Endothelial cell of umbilical vein (primary cell): ENCODE results near the gene MAP4K1. TPM values are rescaled to one million over a fixed set of nuclear protein-coding genes. Genes with fewer than 3 reads are reported as not detected.

Experiments used
- BruUV-seq: library from RNA; stranded (reverse); fragments of 400-500 nt; replicated peaks from 2 replicates; lab custom pipeline; 2021; lab: Mats Ljungman, UMichigan
- CTCF ChIA-PET: fragments of 300-600, 350-600 bp; sonication (Branson Sonifier 250); formaldehyde crosslinking; loops from one replicate; lab custom pipeline; 2021; ENCODE audit warnings: antibody characterized with exemption, inconsistent platforms; lab: Charles Lee
- POLR2A ChIA-PET: fragments of 300-600, 350-600 bp; sonication (Branson Sonifier 250); formaldehyde crosslinking; loops from one replicate; lab custom pipeline; 2021; ENCODE audit warnings: antibody characterized with exemption, inconsistent platforms; lab: Charles Lee
- DNase-seq: peaks from one replicate; pipeline ENCODE4 v3.0.0-alpha.2; 2011; ENCODE audit warnings: low read depth, low spot score
- FAIRE-seq: peaks from 2 replicates; lab custom pipeline; 2011; peaks lifted over from hg19 to GRCh38; lab: Jason Lieb, UNC
- H2AFZ ChIP-seq: 2 replicates; pipeline ENCODE4 v1.6.0; 2012; ENCODE audit warnings: low read depth, low read length, control low read depth, inconsistent platforms
- H3K27ac ChIP-seq: 2 replicates; pipeline ENCODE4 v1.5.1; 2011; ENCODE audit warnings: low read depth, mild to moderate bottlenecking, control low read depth, low read length, moderate library complexity; ENCODE audit not compliant: insufficient read depth
- H3K27me3 ChIP-seq, 2 experiments: 2 replicates each; pipeline versions ENCODE4 v1.6.0 to v1.6.1; 2011; ENCODE audit warnings: low read length in 2 of 2, mixed read lengths in 1 of 2; ENCODE audit not compliant: control insufficient read depth in 2 of 2, insufficient read depth in 2 of 2
- H3K36me3 ChIP-seq, 2 experiments: 2 replicates in 1 of 2; 3 replicates in 1 of 2; pipeline ENCODE4 v1.5.1; 2011; ENCODE audit warnings: low read length in 2 of 2, mild to moderate bottlenecking in 1 of 2, moderate library complexity in 1 of 2; ENCODE audit not compliant: control insufficient read depth in 2 of 2, insufficient read depth in 2 of 2; ENCODE audit errors: extremely low read depth in 1 of 2
- H3K4me1 ChIP-seq: 3 replicates; pipeline ENCODE4 v1.5.1; 2011; ENCODE audit warnings: mild to moderate bottlenecking, low read length; ENCODE audit not compliant: control insufficient read depth, insufficient read depth; ENCODE audit errors: extremely low read depth
- H3K4me2 ChIP-seq: 2 replicates; pipeline ENCODE4 v1.6.1; 2011; ENCODE audit warnings: low read length, control low read depth, mixed read lengths; ENCODE audit not compliant: insufficient read depth
- H3K4me3 ChIP-seq, 3 experiments: fragments of 200-600 bp in 1 of 3; sonication (generic), shearing (Covaris generic) in 1 of 3; replicated peaks in 1 of 3; 2 replicates each; pipeline ENCODE4 v1.5.1; 2011 to 2016; ENCODE audit warnings: control low read depth in 3 of 3, low read length in 3 of 3, mild to moderate bottlenecking in 2 of 3, inconsistent platforms in 1 of 3, low read depth in 1 of 3, moderate library complexity in 1 of 3; ENCODE audit not compliant: insufficient read depth in 1 of 3
- H3K79me2 ChIP-seq: 2 replicates; pipeline ENCODE4 v1.6.0; 2012; ENCODE audit warnings: low read length, inconsistent platforms; ENCODE audit not compliant: control insufficient read depth, insufficient read depth
- H3K9ac ChIP-seq: replicated peaks from 2 replicates; pipeline ENCODE3; 2011; ENCODE audit warnings: low read length, control low read depth; ENCODE audit not compliant: insufficient read depth; ENCODE audit errors: extremely low read depth
- H3K9me1 ChIP-seq: replicated peaks from 3 replicates; pipeline ENCODE4 v1.6.0; 2011; ENCODE audit warnings: mild to moderate bottlenecking, low read length; ENCODE audit not compliant: control insufficient read depth, insufficient read depth; ENCODE audit errors: extremely low read depth
- H3K9me3 ChIP-seq: replicated peaks from 2 replicates; pipeline ENCODE4 v1.5.1; 2012; ENCODE audit warnings: low read length, inconsistent platforms; ENCODE audit not compliant: control insufficient read depth, insufficient read depth
- H4K20me1 ChIP-seq: replicated peaks from 2 replicates; pipeline ENCODE3; 2011; ENCODE audit warnings: mild to moderate bottlenecking, low read length; ENCODE audit not compliant: control insufficient read depth, insufficient read depth; ENCODE audit errors: extremely low read depth
- CTCF ChIP-seq, 2 donors: IDR thresholded peaks; 1 replicate in 1 of 2; 2 replicates in 1 of 2; pipeline ENCODE4 v1.5.1; 2011; ENCODE audit warnings: low read length in 2 of 2, mild to moderate bottlenecking in 2 of 2, moderate library complexity in 2 of 2, control low read depth in 1 of 2, inconsistent platforms in 1 of 2, low read depth in 1 of 2; ENCODE audit not compliant: insufficient read depth in 1 of 2; ENCODE audit errors: extremely low read depth in 1 of 2
- EZH2 ChIP-seq: IDR thresholded peaks from 2 replicates; pipeline ENCODE4 v1.6.1; 2012; ENCODE audit warnings: borderline replicate concordance, low read depth, mild to moderate bottlenecking, moderate library complexity, low read length, inconsistent platforms; ENCODE audit not compliant: severe bottlenecking
- FOS ChIP-seq: IDR thresholded peaks from 2 replicates; pipeline ENCODE4 v1.6.1; 2011; ENCODE audit warnings: mild to moderate bottlenecking, low read length, moderate library complexity, borderline replicate concordance; ENCODE audit not compliant: insufficient read depth
- GATA2 ChIP-seq: IDR thresholded peaks from 2 replicates; pipeline ENCODE4 v1.7.0; 2011; ENCODE audit warnings: low read depth, mild to moderate bottlenecking, moderate library complexity, mixed read lengths, low read length; ENCODE audit not compliant: insufficient read length, insufficient read depth
- JUN ChIP-seq: IDR thresholded peaks from 2 replicates; pipeline ENCODE4 v1.6.1; 2011; ENCODE audit warnings: borderline replicate concordance, low read depth; ENCODE audit not compliant: insufficient read length, insufficient read depth
- MAX ChIP-seq: IDR thresholded peaks from 2 replicates; pipeline ENCODE4 v1.6.1; 2011; ENCODE audit not compliant: insufficient read depth, insufficient read length
- MYC ChIP-seq: IDR thresholded peaks from one replicate; pipeline ENCODE4 v1.6.1; 2011; ENCODE audit warnings: mild to moderate bottlenecking, low read depth, low read length
- POLR2A ChIP-seq: IDR thresholded peaks from 2 replicates; pipeline ENCODE4 v1.6.1; 2012; ENCODE audit warnings: low read depth, mild to moderate bottlenecking, control low read depth, low read length
- POLR2AphosphoS5 ChIP-seq: IDR thresholded peaks from 2 replicates; pipeline ENCODE4 v1.6.1; 2012; ENCODE audit warnings: low read depth, mild to moderate bottlenecking, control low read depth, low read length, moderate library complexity; ENCODE audit not compliant: insufficient read depth
- dilution Hi-C: fragments of 300-500 bp; cut with MboI; formaldehyde crosslinking; loops from one replicate; pipeline ENCODE4 v1.15.0; 2019; ENCODE audit warnings: low sequenced_read_pairs; ENCODE audit not compliant: extremely low pct_ligation_motif_present
- intact Hi-C: fragments of 100-400 bp; cut with micrococcal nuclease; formaldehyde crosslinking; loops from one replicate; pipeline ENCODE4 v1.10.0; 2022
- polyA plus RNA-seq, 4 experiments: library from polyadenylated mRNA; depleted of rRNA in 3 of 4; stranded (reverse) in 3 of 4; unstranded in 1 of 4; fragments of >200 nt; gene quantifications; 2 replicates each; pipeline versions ENCODE4 v1.2.1 to v1.2.3, GENCODE V29; 2011 to 2012; ENCODE audit warnings: missing spikeins in 1 of 4
- total RNA-seq: library from RNA; stranded (reverse); gene quantifications from 2 replicates; pipeline ENCODE4 v1.2.3, GENCODE V29; 2021

MAP4K1 gene
- total and polyA plus RNA-seq, 2 donors (not counting 3 experiments of a cell fraction or from before 2014, with no cell fraction given), result 0.12 to 1.6 TPM

GRCh38 chr19:38539751-38540150, 78.0 kb downstream of the MAP4K1 start:
- FAIRE-seq (no peak), DNase-seq (no peak)
- intact Hi-C loops, result no loop called here
- BruUV-seq, result no TSS peak
- Histone ChIP-seq H3K27me3 (peaks cover 1 to 2% of the 10 kb centered on the region in 2 experiments), H3K9ac (no peak overlapping the region), H3K27ac (no peak overlapping the region), H3K9me1 (no peaks in the 10 kb centered on the region), H2AFZ (no peak overlapping the region), H3K4me1 (peaks cover 7% of the 10 kb centered on the region), H3K79me2 (no peaks in the 10 kb centered on the region), H3K36me3 (no peaks in the 10 kb centered on the region), H4K20me1 (no peaks in the 10 kb centered on the region), H3K4me2 (no peak overlapping the region), H3K9me3 (no peaks in the 10 kb centered on the region), H3K4me3 (no peak overlapping the region)
- POLR2A ChIA-PET, result no interaction called here
- TF ChIP-seq EZH2 (no peak), POLR2AphosphoS5 (no peak), MAX (no peak), GATA2 (no peak), JUN (no peak), POLR2A (no peak), FOS (no peak), MYC (no peak), CTCF (IDR thresholded peaks at IDR 0.05; ENCODE audit: extremely low read depth in 1 of 2, insufficient read depth in 1 of 2, low read depth in 1 of 2, low read length in 2 of 2) (no peak)
- CTCF ChIA-PET, result no interaction called here
- dilution Hi-C loops, result no loop called here
